ENCODE data around the gene AGBL1.

Gene AGBL1

GRCh38 chr15:86706813-86707212 is 627.1 kb downstream of the AGBL1 start:
- DNase-seq (ENCODE audit: low read depth) = no peak
- TF ChIP-seq, protein P1, sequence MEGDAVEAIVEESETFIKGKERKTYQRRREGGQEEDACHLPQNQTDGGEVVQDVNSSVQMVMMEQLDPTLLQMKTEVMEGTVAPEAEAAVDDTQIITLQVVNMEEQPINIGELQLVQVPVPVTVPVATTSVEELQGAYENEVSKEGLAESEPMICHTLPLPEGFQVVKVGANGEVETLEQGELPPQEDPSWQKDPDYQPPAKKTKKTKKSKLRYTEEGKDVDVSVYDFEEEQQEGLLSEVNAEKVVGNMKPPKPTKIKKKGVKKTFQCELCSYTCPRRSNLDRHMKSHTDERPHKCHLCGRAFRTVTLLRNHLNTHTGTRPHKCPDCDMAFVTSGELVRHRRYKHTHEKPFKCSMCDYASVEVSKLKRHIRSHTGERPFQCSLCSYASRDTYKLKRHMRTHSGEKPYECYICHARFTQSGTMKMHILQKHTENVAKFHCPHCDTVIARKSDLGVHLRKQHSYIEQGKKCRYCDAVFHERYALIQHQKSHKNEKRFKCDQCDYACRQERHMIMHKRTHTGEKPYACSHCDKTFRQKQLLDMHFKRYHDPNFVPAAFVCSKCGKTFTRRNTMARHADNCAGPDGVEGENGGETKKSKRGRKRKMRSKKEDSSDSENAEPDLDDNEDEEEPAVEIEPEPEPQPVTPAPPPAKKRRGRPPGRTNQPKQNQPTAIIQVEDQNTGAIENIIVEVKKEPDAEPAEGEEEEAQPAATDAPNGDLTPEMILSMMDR (IDR thresholded peaks at IDR 0.05; ENCODE audit: control insufficient read depth, extremely low read depth, insufficient read depth) = no peak

GRCh38 chr15:86711476-86711875 is 631.8 kb downstream of the AGBL1 start:
- DNase-seq (ENCODE audit: low read depth) = peak; percentile 77
- no peak overlapping the region for H3K4me3 ChIP-seq (ENCODE audit: low read depth, low read length)
- TF ChIP-seq, protein P1 (IDR thresholded peaks at IDR 0.05; ENCODE audit: control insufficient read depth, extremely low read depth, insufficient read depth) = no peak

More at GRCh38 chr15:86706813-86707212, 627.1 kb downstream of the AGBL1 start:
- H3K4me3 ChIP-seq (ENCODE audit: low read depth, low read length) = no peak overlapping the region

DNA sequence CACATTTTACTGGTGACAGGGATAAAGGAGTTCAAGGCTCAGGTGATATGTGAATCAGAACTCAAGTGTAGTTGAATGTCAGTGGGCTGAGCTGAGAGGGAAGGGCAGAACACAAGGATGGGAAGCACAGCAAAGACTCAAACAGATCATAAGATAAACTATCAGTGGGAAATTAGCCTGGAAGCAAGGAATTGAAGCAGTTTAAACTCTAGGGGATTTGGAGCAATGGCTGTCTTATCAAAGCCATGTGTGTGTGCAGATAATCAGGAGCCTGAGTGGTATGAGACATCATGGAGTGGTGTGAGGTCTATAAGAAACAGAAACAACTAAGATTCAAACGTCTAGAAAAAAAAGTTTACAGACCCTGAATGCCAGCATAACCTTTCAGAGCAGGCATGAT is 634.6 kb downstream of the AGBL1 start:
- TF ChIP-seq, protein P1 (IDR thresholded peaks at IDR 0.05; ENCODE audit: control insufficient read depth, extremely low read depth, insufficient read depth) = no peak
- H3K4me3 ChIP-seq (ENCODE audit: low read depth, low read length) = no peak overlapping the region
- DNase-seq (ENCODE audit: low read depth) = no peak

GRCh38 chr15:86725628-86726027 is 646.0 kb downstream of the AGBL1 start:
- H3K4me3 ChIP-seq (ENCODE audit: low read depth, low read length) = no peak overlapping the region
- TF ChIP-seq, protein P1 (IDR thresholded peaks at IDR 0.05; ENCODE audit: control insufficient read depth, extremely low read depth, insufficient read depth) = no peak
- no peak for DNase-seq (ENCODE audit: low read depth)

DNA sequence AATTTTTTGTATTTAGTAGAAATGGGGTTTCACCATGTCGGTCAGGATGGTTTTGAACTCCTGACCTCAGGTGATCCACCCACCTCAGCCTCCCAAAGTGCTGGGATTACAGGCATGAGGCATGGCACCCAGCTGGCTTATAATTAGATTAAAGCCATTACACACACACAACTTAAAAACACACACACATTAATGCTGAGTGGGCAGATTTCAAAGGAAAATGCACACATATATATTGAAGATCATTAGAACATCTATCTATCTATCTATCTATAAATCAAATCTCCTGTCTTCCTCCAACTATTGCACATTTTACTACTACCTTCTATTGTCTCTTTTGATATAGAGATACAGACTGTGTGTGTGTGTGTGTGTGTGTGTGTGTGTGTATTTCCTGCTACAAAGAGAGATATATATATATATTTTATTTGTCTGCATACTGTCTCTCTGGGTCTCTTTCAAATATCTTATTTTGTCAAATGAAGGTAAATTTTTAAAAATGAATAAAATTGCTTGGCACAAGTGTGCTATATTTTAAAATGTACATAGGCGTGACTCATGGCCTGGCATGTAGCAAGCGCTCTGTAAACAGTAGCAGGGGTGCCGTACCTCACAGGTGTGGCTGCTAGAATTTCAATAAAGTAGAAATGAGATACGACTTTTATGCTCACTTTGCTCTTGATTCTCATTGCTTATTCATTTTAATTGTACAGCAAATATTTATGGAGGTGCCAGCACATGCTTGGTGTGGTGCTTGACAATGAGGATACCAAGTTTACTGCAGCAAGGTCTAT is 655.8 kb downstream of the AGBL1 start:
- H3K4me3 ChIP-seq (ENCODE audit: low read depth, low read length) = no peak overlapping the region
- DNase-seq (ENCODE audit: low read depth) = peak; percentile 56
- TF ChIP-seq, protein P1 (IDR thresholded peaks at IDR 0.05; ENCODE audit: control insufficient read depth, extremely low read depth, insufficient read depth) = no peak

DNA sequence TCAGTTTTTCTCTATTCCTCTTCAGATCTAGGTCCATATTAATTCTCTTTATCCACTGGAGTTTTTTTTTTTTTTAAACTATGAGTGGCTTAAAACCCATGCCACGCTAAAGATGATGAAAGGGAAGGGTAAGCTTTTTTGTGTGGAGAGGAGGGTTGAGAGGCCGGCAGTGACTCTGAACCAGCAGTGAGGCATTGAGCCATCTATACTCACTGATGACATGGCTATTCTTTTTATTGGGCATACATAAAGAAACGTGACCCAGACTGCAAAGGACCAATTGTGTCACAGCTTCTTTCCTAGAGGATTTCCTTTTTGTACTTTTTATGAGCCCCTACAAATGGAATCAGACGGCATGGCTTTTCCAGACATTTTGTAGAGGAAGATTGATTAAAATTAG is 662.2 kb downstream of the AGBL1 start:
- no peak for DNase-seq (ENCODE audit: low read depth)
- no peak overlapping the region for H3K4me3 ChIP-seq (ENCODE audit: low read depth, low read length)
- TF ChIP-seq, protein P1 (IDR thresholded peaks at IDR 0.05; ENCODE audit: control insufficient read depth, extremely low read depth, insufficient read depth) = no peak

All from LNCaP clone FGC (cell line).